Activated T-cell treated with anti-CD3 and anti-CD28 coated beads for 24 hours (primary cell): ENCODE measurements around the gene RNF157.
A peak's percentile ranks its signal among the peaks of the same experiment; 100 is the strongest.
"Not testable (repeated sequence)": the region's sequence is repeated elsewhere in the genome, so short reads cannot be mapped to it uniquely, and the experiment has no call there.

Source experiments
- DNase-seq: peaks from one replicate; pipeline ENCODE4 v3.0.0-alpha.2; 2020; ENCODE audit warnings: low read depth

Gene RNF157

GRCh38 chr17:76189741-76190140 lies 50.6 kb downstream of the RNF157 start:
- DNase-seq: no peak

- DNase-seq: no peak
These were observed 51.0 kb downstream of the RNF157 start for GRCh38 chr17:76189247-76189646.

- no peak for DNase-seq
These were observed 51.9 kb downstream of the RNF157 start for GRCh38 chr17:76188213-76189016.

GRCh38 chr17:76186774-76187173 lies 53.5 kb downstream of the RNF157 start:
- not testable (repeated sequence) for DNase-seq

- DNase-seq: no peak
These were observed 56.0 kb downstream of the RNF157 start for GRCh38 chr17:76184290-76184689.

GRCh38 chr17:76182016-76182764 lies 58.1 kb downstream of the RNF157 start:
- peak; percentile 94 for DNase-seq

GRCh38 chr17:76179496-76180467 lies 60.5 kb downstream of the RNF157 start:
- no peak for DNase-seq

GRCh38 chr17:76178124-76178523 lies 62.2 kb downstream of the RNF157 start:
- DNase-seq: no peak

- DNase-seq: no peak
These were observed 63.4 kb downstream of the RNF157 start for GRCh38 chr17:76176701-76177574.

- no peak for DNase-seq
These were observed 66.3 kb downstream of the RNF157 start for GRCh38 chr17:76174037-76174436.

GRCh38 chr17:76173474-76173873 lies 66.8 kb downstream of the RNF157 start:
- no peak for DNase-seq

GRCh38 chr17:76171706-76172105 lies 68.6 kb downstream of the RNF157 start:
- DNase-seq: no peak

- DNase-seq: no peak
These were observed 70.2 kb downstream of the RNF157 start for GRCh38 chr17:76170114-76170513.

- no peak for DNase-seq
These were observed 73.4 kb downstream of the RNF157 start for GRCh38 chr17:76166906-76167305.

- DNase-seq: no peak
These were observed 74.1 kb downstream of the RNF157 start for GRCh38 chr17:76166168-76166567.

GRCh38 chr17:76164331-76164730 lies 76.0 kb downstream of the RNF157 start:
- DNase-seq: no peak

GRCh38 chr17:76163919-76164318 lies 76.4 kb downstream of the RNF157 start:
- DNase-seq: no peak

- no peak for DNase-seq
These were observed 78.5 kb downstream of the RNF157 start for GRCh38 chr17:76161619-76162266.

GRCh38 chr17:76160896-76161528 lies 79.3 kb downstream of the RNF157 start:
- DNase-seq: no peak

GRCh38 chr17:76159157-76159556 lies 81.1 kb downstream of the RNF157 start:
- DNase-seq: no peak
